ENCODE data around the gene LEO1.

- TF ChIP-seq CTCF (IDR thresholded peaks at IDR 0.05) = no peak
- TF ChIP-seq POLR2A (IDR thresholded peaks at IDR 0.05) = no peak
Observed at GRCh38 chr15:51969728-51970127, 1.9 kb downstream of the LEO1 start.

All from adrenal gland (tissue), 5 donors.